ENCODE measurements around the gene NIPAL1. TPM values are rescaled to one million over a fixed set of nuclear protein-coding genes. Genes with fewer than 3 reads are reported as not detected.

NIPAL1 gene
- total and polyA plus RNA-seq, 2 donors (not counting 3 experiments of a cell fraction or from before 2014, with no cell fraction given), result 0.36 to 1.7 TPM

DNA sequence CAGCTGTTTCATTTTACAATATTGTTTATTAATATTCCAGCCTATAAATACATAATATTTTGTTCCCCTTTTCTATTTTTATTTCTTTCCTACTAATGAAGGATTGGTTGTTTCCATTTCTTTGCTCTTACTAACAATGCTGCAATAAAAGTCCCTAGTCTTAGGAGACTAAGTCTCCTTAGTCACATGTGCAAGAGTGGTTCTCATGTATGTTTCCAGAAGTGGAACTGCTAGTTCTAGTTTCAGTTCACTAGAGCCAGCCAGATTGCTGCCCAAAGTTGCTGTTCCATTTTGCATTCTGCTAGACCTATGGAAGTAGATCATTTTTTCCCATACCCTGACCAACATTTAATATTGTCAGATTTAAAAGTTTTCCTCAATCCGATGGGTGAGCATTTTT, 44.4 kb upstream of the NIPAL1 start:
- no peaks in the 10 kb centered on the region for H4K20me1 ChIP-seq (replicated peaks; ENCODE audit: control insufficient read depth, extremely low read depth, insufficient read depth, low read length)
- no peaks in the 10 kb centered on the region for H3K4me1 ChIP-seq (ENCODE audit: control insufficient read depth, extremely low read depth, insufficient read depth, low read length)
- intact Hi-C loops (cut with micrococcal nuclease) (no loop called here), dilution Hi-C loops (cut with MboI; ENCODE audit: extremely low pct_ligation_motif_present, low sequenced_read_pairs) (no loop called here)
- H3K36me3 ChIP-seq (ENCODE audit: control insufficient read depth in 2 of 2, extremely low read depth in 1 of 2, insufficient read depth in 2 of 2, low read length in 2 of 2), result no peaks in the 10 kb centered on the region
- TF ChIP-seq, protein P1, sequence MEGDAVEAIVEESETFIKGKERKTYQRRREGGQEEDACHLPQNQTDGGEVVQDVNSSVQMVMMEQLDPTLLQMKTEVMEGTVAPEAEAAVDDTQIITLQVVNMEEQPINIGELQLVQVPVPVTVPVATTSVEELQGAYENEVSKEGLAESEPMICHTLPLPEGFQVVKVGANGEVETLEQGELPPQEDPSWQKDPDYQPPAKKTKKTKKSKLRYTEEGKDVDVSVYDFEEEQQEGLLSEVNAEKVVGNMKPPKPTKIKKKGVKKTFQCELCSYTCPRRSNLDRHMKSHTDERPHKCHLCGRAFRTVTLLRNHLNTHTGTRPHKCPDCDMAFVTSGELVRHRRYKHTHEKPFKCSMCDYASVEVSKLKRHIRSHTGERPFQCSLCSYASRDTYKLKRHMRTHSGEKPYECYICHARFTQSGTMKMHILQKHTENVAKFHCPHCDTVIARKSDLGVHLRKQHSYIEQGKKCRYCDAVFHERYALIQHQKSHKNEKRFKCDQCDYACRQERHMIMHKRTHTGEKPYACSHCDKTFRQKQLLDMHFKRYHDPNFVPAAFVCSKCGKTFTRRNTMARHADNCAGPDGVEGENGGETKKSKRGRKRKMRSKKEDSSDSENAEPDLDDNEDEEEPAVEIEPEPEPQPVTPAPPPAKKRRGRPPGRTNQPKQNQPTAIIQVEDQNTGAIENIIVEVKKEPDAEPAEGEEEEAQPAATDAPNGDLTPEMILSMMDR (IDR thresholded peaks at IDR 0.05; ENCODE audit: extremely low read depth in 1 of 2, insufficient read depth in 1 of 2, low read depth in 1 of 2, low read length in 2 of 2), result no peak
- no peak for TF ChIP-seq FOS (IDR thresholded peaks at IDR 0.05; ENCODE audit: borderline replicate concordance, insufficient read depth, low read length)
- no TSS peak for BruUV-seq (replicated peaks)
- no peak overlapping the region for H3K4me3 ChIP-seq (replicated peaks in 1 of 3; ENCODE audit: insufficient read depth in 1 of 3, low read depth in 1 of 3, low read length in 3 of 3)
- H3K27ac ChIP-seq (ENCODE audit: insufficient read depth, low read depth, low read length), result no peak overlapping the region
- no peak overlapping the region for H3K9ac ChIP-seq (replicated peaks; ENCODE audit: extremely low read depth, insufficient read depth, low read length)
- no peak overlapping the region for H3K4me2 ChIP-seq (ENCODE audit: insufficient read depth, low read length)
- H3K9me3 ChIP-seq (replicated peaks; ENCODE audit: control insufficient read depth, insufficient read depth, low read length), result no peaks in the 10 kb centered on the region
- no peaks in the 10 kb centered on the region for H3K9me1 ChIP-seq (replicated peaks; ENCODE audit: control insufficient read depth, extremely low read depth, insufficient read depth, low read length)
- H3K79me2 ChIP-seq (ENCODE audit: control insufficient read depth, insufficient read depth, low read length), result no peaks in the 10 kb centered on the region
- FAIRE-seq (no peak), DNase-seq (ENCODE audit: low read depth, low spot score) (no peak)
- no peak overlapping the region for H2AFZ ChIP-seq (ENCODE audit: low read depth, low read length)
- CTCF ChIA-PET, result no interaction called here
- POLR2A ChIA-PET, result interaction anchor here (0.6 kb wide), 1 partner anchor 142 kb away, joined by 3 read pairs; no protein-coding TSS in a partner anchor
- H3K27me3 ChIP-seq (ENCODE audit: control insufficient read depth in 2 of 2, insufficient read depth in 2 of 2, low read length in 2 of 2), result no peaks in the 10 kb centered on the region

DNA sequence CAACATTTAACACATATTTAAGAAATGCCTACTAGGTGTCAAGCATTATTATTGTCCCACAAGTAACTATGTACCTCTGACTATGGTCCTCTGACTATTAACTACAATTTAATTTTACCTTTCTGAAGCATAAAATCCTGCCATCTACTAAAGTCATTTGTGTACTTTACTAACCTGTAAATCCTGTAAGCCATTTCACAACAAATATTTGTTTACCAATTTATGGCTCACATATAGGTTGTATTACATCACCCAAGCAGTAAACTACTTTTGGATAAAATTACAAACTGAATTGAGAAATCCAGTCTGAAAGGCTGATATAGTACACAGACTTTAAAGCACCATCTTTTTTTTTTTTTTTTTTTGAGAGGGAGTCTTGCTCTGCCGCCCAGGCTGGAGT, 43.9 kb upstream of the NIPAL1 start:
- dilution Hi-C loops (cut with MboI; ENCODE audit: extremely low pct_ligation_motif_present, low sequenced_read_pairs) (no loop called here), intact Hi-C loops (cut with micrococcal nuclease) (no loop called here)
- no peak overlapping the region for H3K27ac ChIP-seq (ENCODE audit: insufficient read depth, low read depth, low read length)
- POLR2A ChIA-PET, result no interaction called here
- H3K79me2 ChIP-seq (ENCODE audit: control insufficient read depth, insufficient read depth, low read length), result no peaks in the 10 kb centered on the region
- H3K27me3 ChIP-seq (ENCODE audit: control insufficient read depth in 2 of 2, insufficient read depth in 2 of 2, low read length in 2 of 2), result no peaks in the 10 kb centered on the region
- TF ChIP-seq EZH2 (IDR thresholded peaks at IDR 0.05; ENCODE audit: borderline replicate concordance, low read depth, low read length, severe bottlenecking), result no peak
- no peak for TF ChIP-seq GATA2 (IDR thresholded peaks at IDR 0.05; ENCODE audit: insufficient read depth, insufficient read length, low read depth, low read length)
- TF ChIP-seq POLR2AphosphoS5 (IDR thresholded peaks at IDR 0.05; ENCODE audit: insufficient read depth, low read depth, low read length), result no peak
- no peak for TF ChIP-seq POLR2A (IDR thresholded peaks at IDR 0.05; ENCODE audit: low read depth, low read length)
- TF ChIP-seq, protein P2, sequence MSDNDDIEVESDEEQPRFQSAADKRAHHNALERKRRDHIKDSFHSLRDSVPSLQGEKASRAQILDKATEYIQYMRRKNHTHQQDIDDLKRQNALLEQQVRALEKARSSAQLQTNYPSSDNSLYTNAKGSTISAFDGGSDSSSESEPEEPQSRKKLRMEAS (IDR thresholded peaks at IDR 0.05; ENCODE audit: insufficient read depth, insufficient read length), result no peak
- no peak for TF ChIP-seq FOS (IDR thresholded peaks at IDR 0.05; ENCODE audit: borderline replicate concordance, insufficient read depth, low read length)
- no peak for TF ChIP-seq JUN (IDR thresholded peaks at IDR 0.05; ENCODE audit: borderline replicate concordance, insufficient read depth, insufficient read length, low read depth)
- no peak for TF ChIP-seq MYC (IDR thresholded peaks at IDR 0.05; ENCODE audit: low read depth, low read length)
- TF ChIP-seq, protein P1 (IDR thresholded peaks at IDR 0.05; ENCODE audit: extremely low read depth in 1 of 2, insufficient read depth in 1 of 2, low read depth in 1 of 2, low read length in 2 of 2), result no peak
- CTCF ChIA-PET, result no interaction called here
- no peak overlapping the region for H2AFZ ChIP-seq (ENCODE audit: low read depth, low read length)
- no peaks in the 10 kb centered on the region for H3K4me1 ChIP-seq (ENCODE audit: control insufficient read depth, extremely low read depth, insufficient read depth, low read length)
- H3K9me1 ChIP-seq (replicated peaks; ENCODE audit: control insufficient read depth, extremely low read depth, insufficient read depth, low read length), result no peaks in the 10 kb centered on the region
- no peak for FAIRE-seq
- no peak overlapping the region for H3K9ac ChIP-seq (replicated peaks; ENCODE audit: extremely low read depth, insufficient read depth, low read length)
- no peaks in the 10 kb centered on the region for H3K9me3 ChIP-seq (replicated peaks; ENCODE audit: control insufficient read depth, insufficient read depth, low read length)
- H3K4me2 ChIP-seq (ENCODE audit: insufficient read depth, low read length), result no peak overlapping the region
- no TSS peak for BruUV-seq (replicated peaks)
- DNase-seq (ENCODE audit: low read depth, low spot score), result no peak
- H3K36me3 ChIP-seq (ENCODE audit: control insufficient read depth in 2 of 2, extremely low read depth in 1 of 2, insufficient read depth in 2 of 2, low read length in 2 of 2), result no peaks in the 10 kb centered on the region
- H3K4me3 ChIP-seq (replicated peaks in 1 of 3; ENCODE audit: insufficient read depth in 1 of 3, low read depth in 1 of 3, low read length in 3 of 3), result no peak overlapping the region
- no peaks in the 10 kb centered on the region for H4K20me1 ChIP-seq (replicated peaks; ENCODE audit: control insufficient read depth, extremely low read depth, insufficient read depth, low read length)
